Stomach (tissue), 4 donors: ENCODE measurements around the gene NECAB3.

ENCODE experiments used
- CTCF ChIP-seq, 7 experiments: fragments of 450-650 bp in 4 of 7; fragments of 200-600 bp in 3 of 7; sonication (generic) in 3 of 7; IDR thresholded peaks; one replicate each; pipeline ENCODE4 v1.5.1; 2016 to 2019; ENCODE audit warnings: antibody characterized with exemption in 7 of 7, control low read depth in 2 of 7, mild to moderate bottlenecking in 1 of 7
- EP300 ChIP-seq: sonication (generic); formaldehyde crosslinking; IDR thresholded peaks from one replicate; pipeline ENCODE4 v1.6.1; 2017; ENCODE audit warnings: antibody characterized with exemption
- POLR2A ChIP-seq, 4 donors: fragments of 450-650 bp; IDR thresholded peaks; one replicate each; pipeline ENCODE4 v1.6.1; 2016; ENCODE audit warnings: antibody characterized with exemption in 4 of 4, control low read depth in 2 of 4, mild to moderate bottlenecking in 1 of 4, moderate library complexity in 1 of 4
- POLR2AphosphoS5 ChIP-seq, 3 donors: sonication (generic); formaldehyde crosslinking; IDR thresholded peaks; one replicate each; pipeline ENCODE4 v1.6.1; 2016; ENCODE audit warnings: antibody characterized with exemption in 3 of 3

- TF ChIP-seq POLR2AphosphoS5 (IDR thresholded peaks at IDR 0.05), result no peak
- TF ChIP-seq CTCF (IDR thresholded peaks at IDR 0.05), result no peak
- no peak for TF ChIP-seq POLR2A (IDR thresholded peaks at IDR 0.05)
- TF ChIP-seq EP300, result no peak
Observed at GRCh38 chr20:33629979-33630378, 44.2 kb downstream of the NECAB3 start.
